HG03280 (cell line): Measurements from ENCODE around the gene GATAD2B.
"Not testable (repeated sequence)": the region's sequence is repeated elsewhere in the genome, so short reads cannot be mapped to it uniquely, and the experiment has no call there.

Source experiments
- ATAC-seq: cut with Tn5 transposase; IDR thresholded peaks from one replicate; pipeline ENCODE4 v1.9.1; 2021; ENCODE audit warnings: mild to moderate bottlenecking, moderate library complexity; ENCODE audit not compliant: unreplicated experiment

Gene GATAD2B

GRCh38 chr1:153841463-153841994 lies 81.2 kb downstream of the GATAD2B start:
- ATAC-seq = no peak

GRCh38 chr1:153840774-153841173 lies 82.0 kb downstream of the GATAD2B start:
- ATAC-seq = not testable (repeated sequence)

GRCh38 chr1:153833968-153834367 lies 88.8 kb downstream of the GATAD2B start:
- ATAC-seq = not testable (repeated sequence)

GRCh38 chr1:153833171-153833570 lies 89.6 kb downstream of the GATAD2B start:
- no peak for ATAC-seq

GRCh38 chr1:153832293-153832692 lies 90.5 kb downstream of the GATAD2B start:
- no peak for ATAC-seq

- ATAC-seq = no peak
Observed at GRCh38 chr1:153831026-153831425, 91.7 kb downstream of the GATAD2B start.

- no peak for ATAC-seq
Observed at GRCh38 chr1:153827168-153827964, 95.4 kb downstream of the GATAD2B start.

- ATAC-seq = no peak
Observed at GRCh38 chr1:153818876-153819275, 103.9 kb downstream of the GATAD2B start.

- ATAC-seq = no peak
Observed at GRCh38 chr1:153816283-153816889, 106.4 kb downstream of the GATAD2B start.

GRCh38 chr1:153805886-153806719 lies 116.7 kb downstream of the GATAD2B start:
- no peak for ATAC-seq

GRCh38 chr1:153805042-153805745 lies 117.6 kb downstream of the GATAD2B start:
- peak; percentile 89 for ATAC-seq

- ATAC-seq = no peak
Observed at GRCh38 chr1:153804112-153804511, 118.7 kb downstream of the GATAD2B start.

GRCh38 chr1:153803470-153804056 lies 119.2 kb downstream of the GATAD2B start:
- ATAC-seq = no peak

- ATAC-seq = no peak
Observed at GRCh38 chr1:153801786-153802697, 120.7 kb downstream of the GATAD2B start.

GRCh38 chr1:153801028-153801625 lies 121.6 kb downstream of the GATAD2B start:
- ATAC-seq = no peak

GRCh38 chr1:153800516-153800915 lies 122.3 kb downstream of the GATAD2B start:
- no peak for ATAC-seq

- ATAC-seq = no peak
Observed at GRCh38 chr1:153799566-153800465, 123.0 kb downstream of the GATAD2B start.

- ATAC-seq = no peak
Observed at GRCh38 chr1:153799016-153799415, 123.8 kb downstream of the GATAD2B start.
